HG03575 (cell line): ENCODE measurements around the gene FHIP1A.
A peak's percentile ranks its signal among the peaks of the same experiment; 100 is the strongest.
"Not testable (repeated sequence)": the region's sequence is repeated elsewhere in the genome, so short reads cannot be mapped to it uniquely, and the experiment has no call there.

Experiments used
- ATAC-seq: cut with Tn5 transposase; IDR thresholded peaks from one replicate; pipeline ENCODE4 v1.9.1; 2021; ENCODE audit not compliant: unreplicated experiment, insufficient number of reproducible peaks, low FRiP score; ENCODE audit errors: extremely low read depth

The FHIP1A gene

GRCh38 chr4:151408630-151409469 lies at the start of gene FHIP1A:
TSS of gene FHIP1A (plus strand) at chr4:151409176. CDS start at chr4:151566260, 157,084 bp downstream.
- ATAC-seq, result peak; percentile 49

GRCh38 chr4:151359576-151359975 lies 49.4 kb upstream of the FHIP1A start:
- ATAC-seq, result no peak

DNA sequence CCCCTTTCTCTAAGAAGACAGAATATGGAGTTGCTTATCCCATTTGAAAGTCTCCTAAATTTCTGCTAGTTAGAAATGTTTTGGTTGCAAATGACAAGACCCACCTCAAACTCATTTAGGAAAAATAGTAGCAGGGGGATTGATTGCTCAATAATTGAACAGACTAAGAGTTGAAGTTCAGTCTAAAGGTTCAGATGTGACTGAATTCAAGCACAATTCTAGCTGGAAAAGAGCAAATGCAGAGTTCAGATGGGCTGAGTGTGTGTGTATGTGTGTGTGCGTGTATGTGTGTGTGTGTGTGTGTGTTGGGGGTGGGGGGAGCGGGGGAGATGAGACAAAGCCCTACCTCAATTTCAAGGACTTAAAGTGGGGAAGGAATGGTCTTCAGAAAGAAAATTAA lies 47.9 kb upstream of the FHIP1A start:
- no peak for ATAC-seq

DNA sequence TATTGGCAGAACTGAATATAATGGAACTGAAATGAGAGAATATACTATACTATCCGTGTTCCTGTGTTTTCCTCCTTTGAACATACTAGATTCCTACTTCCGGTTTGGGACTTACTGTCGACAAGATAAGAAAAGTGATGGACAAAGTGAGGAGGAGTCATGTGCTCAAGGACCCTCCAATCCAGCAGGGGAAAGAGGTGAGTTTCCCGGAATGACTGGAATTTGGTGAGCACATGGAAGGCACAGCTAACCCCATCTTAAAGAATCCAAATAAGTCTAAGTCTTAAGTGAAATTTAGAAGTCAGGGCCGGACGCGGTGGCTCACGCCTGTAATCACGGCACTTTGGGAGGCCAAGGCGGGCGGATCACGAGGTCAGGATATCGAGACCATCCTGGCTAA lies 47.0 kb upstream of the FHIP1A start:
- no peak for ATAC-seq

DNA sequence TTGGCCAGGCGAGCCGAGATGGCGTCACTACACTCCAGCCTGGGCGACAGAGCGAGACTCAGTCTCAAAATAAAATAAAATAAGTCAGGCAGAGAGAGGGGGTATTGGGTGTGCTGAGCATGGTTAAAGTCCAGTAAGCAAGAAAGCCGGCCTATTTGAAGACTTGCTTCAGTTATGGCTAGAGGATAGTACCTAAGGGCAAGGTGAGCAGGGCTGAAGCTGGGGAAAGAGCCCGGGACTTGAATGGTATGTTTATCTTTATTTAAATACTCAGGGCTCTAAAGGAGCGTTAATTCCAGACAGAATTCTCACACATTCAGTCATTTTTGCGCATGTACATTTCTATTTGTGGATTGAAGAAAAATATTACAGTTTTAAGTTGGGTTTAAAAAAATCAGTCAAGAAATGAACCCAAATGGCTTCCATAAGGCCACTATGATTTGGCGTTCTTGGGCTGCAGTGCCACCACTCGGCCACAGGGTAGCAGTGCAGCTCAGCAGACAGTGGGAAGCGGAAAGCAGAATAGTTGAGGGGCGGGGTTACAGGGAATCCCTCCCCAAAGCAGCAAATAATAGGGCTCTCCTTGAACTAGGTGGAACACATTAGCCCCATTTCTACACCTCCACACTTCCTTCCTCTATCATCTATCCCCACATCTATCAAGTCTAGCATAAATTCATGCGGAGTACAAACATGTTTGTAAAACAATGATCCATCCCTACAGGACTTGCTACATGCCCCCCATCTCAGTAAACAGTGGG lies 46.4 kb upstream of the FHIP1A start:
- no peak for ATAC-seq

DNA sequence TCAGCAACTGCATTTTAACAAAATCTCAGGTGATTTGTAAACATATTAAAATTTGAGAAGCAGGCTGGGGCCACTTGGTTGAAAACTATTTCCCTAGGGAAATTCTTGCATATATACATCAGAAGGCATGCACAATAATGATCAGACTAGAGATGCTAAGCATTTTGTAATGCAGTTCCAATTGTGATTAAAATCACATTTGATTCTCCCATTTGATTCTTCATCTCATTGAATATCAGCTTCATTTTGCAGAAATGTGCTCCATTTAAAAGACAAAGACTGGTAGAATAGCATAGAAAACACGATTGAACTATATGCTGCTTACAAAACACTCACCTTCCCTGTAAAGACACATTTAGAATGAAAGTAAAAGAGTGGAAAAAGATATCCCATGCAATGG lies 32.4 kb upstream of the FHIP1A start:
- no peak for ATAC-seq

DNA sequence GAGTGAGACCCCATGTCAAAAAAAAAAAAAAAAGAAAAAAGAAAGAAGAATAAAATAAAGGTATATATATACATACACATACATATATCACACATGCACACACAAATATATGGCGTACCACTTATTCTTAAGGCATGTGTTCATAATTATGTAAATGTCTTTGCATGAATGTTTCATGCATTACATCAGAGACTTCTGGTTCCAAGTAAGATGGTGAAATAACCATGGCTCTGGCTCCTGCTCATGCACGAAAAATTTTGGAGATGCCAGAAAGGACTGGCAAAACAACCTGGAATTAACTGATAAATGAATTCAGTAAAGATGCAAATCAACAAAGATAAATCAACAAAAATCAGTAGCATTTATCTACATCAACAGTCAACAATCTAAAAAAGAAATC lies 19.7 kb upstream of the FHIP1A start:
- ATAC-seq, result no peak

GRCh38 chr4:151389799-151390198 lies 19.2 kb upstream of the FHIP1A start:
- not testable (repeated sequence) for ATAC-seq

DNA sequence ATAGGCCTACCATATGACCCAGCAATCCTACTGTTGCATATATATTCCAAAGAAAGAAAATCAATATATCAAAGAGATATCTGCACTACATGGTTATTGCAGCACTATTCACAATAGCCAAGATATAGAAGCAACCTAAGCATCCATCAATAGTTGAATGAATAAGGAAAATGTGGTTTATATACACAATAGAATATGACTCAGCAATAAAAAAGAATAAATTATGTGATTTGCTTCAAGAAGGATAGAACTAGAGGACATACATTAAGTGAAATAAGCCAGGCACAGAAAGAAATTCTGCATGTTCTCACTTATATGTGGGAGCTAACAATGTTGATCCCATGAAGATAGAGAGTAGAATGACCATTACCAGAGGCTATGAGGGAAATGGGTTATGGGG lies 13.1 kb upstream of the FHIP1A start:
- ATAC-seq, result no peak

DNA sequence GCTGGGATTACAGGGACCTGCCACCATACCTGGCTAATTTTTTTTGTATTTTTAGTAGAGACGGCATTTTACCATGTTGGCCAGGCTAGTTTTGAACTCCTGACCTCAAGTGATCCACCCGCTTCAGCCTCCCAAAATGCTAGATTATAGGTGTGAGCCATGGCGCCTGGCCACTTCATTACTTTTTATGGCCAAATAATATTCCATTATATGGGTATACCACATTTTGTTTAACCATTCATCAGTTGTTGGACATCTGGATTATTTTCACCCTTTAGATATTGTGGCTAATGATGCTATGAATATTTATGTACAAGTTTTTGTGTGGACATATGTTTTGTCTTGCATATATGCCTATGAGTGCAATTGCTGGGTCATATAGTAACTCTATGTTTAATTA lies 8.6 kb upstream of the FHIP1A start:
- ATAC-seq, result no peak

DNA sequence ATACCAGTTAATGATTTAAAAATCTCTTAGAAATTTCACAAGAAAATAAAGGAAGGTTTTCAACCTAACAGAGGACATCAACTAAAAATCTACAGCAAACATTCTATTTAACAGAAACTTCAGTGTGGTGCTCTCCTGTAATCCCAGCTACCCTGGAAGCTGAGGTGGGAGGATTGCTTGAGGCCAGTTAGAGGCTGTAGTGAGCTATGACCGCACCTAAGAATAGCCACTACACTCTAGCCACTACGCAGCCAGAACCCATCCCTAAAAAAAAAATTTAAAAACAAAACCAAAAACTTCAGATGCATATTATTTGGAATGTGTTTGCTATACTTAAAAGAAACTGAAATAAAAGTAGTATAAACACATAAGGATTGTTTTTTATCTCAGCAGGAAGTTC lies 7.2 kb upstream of the FHIP1A start:
- no peak for ATAC-seq

DNA sequence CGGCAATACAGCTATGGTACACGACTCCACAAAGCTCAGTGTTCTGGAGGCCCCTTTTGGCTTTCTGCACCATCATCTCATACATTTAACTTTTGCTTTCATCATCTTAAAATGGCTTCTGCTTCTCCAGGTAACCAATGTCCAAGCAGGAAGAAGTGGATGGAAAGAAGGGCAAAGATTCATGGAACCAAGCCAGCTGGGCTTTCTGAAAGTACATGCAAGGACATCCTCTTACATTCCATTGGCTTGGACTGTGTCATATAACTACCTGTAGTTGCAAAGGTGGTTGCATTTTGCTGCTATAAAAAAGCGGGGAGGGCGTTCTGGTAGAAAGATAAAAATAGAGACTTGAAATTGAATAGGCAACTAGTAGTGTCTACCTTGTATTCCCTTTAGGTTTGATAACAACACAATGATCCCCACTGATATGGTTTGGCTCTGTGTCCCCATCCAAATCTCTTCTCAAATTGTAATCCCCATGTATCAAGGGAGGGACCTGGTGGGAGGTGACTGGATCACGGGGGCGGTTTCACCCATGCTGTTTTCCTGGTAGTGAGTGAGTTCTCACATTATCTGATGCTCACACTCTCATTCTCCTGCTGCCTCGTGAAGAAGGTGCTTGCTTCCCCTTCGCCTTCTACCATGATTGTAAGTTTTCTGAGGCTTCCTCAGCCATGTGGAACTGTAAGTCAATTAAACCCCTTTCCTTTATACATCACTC lies 6.7 kb upstream of the FHIP1A start:
- no peak for ATAC-seq

DNA sequence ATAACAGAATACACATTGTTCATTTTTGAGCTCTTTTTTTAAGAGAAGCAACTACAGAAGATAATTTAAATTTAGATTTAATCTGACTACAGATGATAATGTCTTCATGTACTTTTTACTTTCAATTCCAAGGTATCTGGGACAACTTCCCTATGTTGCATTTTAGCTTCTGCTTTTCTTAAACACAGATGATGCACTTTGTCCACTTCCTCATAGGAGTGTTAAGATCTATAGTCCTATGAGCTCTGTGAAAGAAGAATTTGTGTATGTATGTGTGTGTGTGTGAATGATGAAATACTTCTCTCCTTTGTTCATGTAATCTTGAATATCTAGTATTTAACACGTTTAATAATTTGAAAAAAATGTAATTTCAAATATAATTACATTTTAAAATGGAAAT lies 5.3 kb upstream of the FHIP1A start:
- no peak for ATAC-seq

- not testable (repeated sequence) for ATAC-seq
Observed at GRCh38 chr4:151404802-151405201, 4.2 kb upstream of the FHIP1A start.

- no peak for ATAC-seq
Observed at GRCh38 chr4:151407018-151407417, 2.0 kb upstream of the FHIP1A start.

DNA sequence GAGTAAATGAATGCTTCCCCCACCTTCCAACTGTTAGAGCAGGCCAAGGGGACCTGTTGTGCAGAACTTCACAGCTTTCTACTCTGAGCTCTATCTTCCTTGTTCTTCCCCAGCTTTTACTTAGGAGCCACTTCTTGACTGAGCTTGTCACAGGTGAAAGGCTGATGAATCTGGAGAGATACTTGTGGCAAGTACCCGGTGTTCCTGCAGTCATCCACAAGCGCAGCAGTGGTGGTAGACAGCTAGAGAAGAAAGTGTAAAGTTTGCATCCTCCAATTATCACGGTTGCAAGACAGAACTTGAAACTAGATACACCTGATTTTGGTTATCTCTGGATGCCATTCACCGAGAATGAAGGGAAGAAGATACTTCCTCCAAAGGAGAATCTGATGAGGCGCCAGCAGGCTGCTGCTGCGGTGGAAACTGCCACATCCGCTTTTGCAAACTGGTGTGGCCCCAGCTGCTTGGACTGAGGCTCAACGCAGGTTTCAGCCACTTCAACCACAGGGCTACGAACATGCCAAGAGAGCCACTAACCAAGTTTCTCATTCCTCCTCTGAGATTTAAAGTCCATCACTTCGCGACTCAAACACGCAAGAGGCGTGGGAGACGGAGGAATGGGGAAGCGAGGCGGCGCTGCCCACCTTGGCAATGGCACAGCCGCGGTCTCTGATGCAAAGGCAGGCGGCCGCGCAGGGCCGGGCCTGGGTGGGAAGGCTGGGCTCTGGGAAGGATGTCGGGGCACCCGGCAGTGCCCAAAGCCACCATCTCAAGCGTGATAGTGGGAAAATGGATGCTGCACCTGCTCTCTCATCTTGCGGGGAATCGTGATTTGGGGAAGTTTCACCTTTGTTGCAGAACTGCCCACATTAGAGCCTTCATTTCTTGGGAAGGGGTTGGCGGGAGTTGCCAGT lies 1.3 kb upstream of the FHIP1A start:
- ATAC-seq, result peak; percentile 82

DNA sequence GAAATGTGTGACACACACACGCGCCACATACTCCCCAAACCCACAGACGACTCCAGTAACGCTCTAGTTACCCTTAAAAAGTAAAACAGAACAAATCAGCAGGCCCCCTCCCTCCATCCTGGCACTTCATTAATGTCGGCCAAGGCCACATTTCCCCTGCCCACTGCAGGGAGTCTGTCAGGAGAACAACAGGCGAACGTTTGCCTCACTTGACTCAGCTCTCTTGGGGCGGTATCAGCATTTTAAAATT lies 671 bp upstream of the FHIP1A start:
- no peak for ATAC-seq

GRCh38 chr4:151409470-151410313 lies 716 bp downstream of the FHIP1A start:
- ATAC-seq, result no peak
